GM19395 (cell line): ENCODE results near the gene UBQLN4.
A peak's percentile ranks its signal among the peaks of the same experiment; 100 is the strongest.
"Not testable (repeated sequence)": the region's sequence is repeated elsewhere in the genome, so short reads cannot be mapped to it uniquely, and the experiment has no call there.

Experiments
- ATAC-seq: cut with Tn5 transposase; IDR thresholded peaks from one replicate; pipeline ENCODE4 v1.9.1; 2021; ENCODE audit warnings: mild to moderate bottlenecking, moderate library complexity; ENCODE audit not compliant: unreplicated experiment

The UBQLN4 gene

DNA sequence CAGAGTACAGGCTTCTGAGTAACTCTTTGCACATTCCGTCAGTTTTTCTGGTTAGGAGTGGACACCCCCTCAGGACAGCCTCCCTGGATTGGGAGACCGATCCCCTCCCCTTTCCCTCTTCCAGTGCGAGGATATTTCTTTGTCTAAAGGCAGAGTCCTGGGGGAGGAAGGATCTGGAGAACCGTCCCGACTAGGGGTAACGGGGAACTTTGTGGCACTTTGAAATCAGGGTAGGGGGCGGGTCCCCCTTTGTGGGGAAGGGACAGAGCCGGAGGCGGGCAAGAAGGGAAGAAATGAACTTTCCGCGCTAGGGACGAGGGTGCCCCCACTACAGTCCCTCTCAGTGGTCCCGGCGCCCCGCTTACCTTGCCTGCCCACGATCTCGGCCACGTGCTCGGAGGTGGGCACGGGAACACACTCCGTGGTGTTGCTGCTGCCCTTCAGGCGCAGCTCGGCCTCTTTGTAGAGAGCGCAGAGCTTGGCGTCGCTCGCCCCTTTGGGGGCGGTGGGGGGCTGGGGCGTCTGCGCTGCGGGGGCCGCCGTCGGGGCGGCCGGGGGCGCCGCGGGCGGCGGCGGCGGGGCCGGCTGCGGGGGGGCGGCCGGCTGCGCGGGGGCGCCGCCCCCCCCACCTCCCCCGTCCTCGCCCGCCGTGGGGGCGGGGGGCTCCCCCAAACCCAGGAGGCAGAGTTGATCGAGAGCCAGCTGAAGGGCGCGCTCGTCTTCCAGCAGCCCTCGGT lies 27.8 kb upstream of the UBQLN4 start:
- ATAC-seq: no peak

GRCh38 chr1:156080863-156081179 lies 27.2 kb upstream of the UBQLN4 start:
- ATAC-seq: no peak

- ATAC-seq: no peak
Observed at GRCh38 chr1:156080241-156080862, 26.8 kb upstream of the UBQLN4 start.

DNA sequence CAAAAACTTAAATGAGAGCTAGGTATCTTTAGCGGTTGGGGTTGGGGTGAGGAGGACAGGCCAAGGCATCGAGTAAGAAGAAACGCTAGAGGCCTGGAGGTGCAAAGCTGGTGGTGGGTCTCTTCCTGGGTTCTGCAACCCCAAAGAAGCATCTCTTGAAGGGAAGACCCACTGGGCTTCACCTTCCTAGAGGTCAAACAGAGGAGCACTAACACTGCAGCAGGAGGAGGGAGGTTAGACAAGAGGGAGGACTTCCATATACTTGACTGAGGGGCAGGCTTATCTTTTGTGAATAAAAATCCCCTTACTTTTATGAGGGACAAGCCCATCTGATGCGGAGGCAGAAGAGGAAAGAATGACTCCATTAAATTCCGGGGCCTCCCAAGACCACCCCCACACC lies 26.2 kb upstream of the UBQLN4 start:
- no peak for ATAC-seq

- ATAC-seq: no peak
Observed at GRCh38 chr1:156078728-156079127, 25.1 kb upstream of the UBQLN4 start.

DNA sequence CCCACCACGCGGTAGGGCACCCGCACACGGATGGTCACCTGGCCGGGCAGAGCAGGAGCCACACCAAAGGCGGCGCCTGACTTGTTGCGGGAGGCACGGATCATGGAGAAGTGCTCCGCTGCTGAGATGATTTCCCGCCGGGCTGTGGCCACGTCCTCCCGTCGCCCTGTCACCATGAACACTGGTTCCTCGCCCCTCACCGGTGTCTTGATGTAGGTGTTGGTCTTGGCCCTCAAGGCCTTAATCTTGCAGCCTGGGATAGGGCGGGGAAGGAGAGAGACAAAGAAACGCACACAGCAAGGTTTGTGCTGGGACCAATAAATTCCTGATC lies 23.8 kb upstream of the UBQLN4 start:
- no peak for ATAC-seq

DNA sequence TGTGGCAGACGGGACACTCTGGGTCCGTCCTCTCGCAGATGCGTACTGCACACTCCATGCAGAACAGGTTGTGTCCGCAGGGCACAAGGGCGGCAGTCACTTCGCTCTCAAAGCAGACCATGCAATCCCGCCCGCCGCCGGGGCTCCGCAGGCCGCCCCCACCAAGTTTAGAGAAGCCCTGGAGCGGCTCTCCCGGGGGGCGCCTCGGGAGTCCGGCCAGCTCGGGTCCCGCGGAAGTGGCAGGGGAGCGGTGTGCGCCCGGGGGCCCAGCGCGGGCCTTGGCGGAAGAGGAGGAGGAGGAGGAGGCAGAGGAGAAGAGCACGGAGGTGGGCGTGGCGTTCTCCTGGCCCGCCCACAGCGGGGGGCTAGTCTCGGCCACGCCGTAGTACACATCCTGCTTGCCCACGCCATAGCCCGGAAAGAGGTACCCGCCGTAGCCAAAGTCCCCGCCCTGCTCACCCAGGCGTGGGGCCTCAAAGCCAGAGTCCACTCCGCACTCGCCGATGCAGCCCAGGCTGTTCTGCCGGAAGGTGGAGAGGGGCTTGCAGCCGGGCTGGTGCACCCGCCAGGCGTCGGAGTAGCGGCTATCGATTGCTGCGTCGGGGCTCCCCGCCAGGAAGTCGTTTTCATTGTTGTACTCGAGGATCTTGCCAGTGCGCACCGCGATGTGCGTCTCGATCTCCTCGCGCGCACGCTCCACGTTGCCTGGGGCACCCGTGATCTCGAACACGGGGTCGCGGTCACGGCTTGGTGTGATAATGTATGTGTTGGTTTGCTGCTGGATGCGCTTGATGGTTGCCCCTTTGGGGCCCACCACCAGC lies 23.2 kb upstream of the UBQLN4 start:
- ATAC-seq: peak; percentile 49

GRCh38 chr1:156075775-156076204 lies 22.2 kb upstream of the UBQLN4 start:
- no peak for ATAC-seq

DNA sequence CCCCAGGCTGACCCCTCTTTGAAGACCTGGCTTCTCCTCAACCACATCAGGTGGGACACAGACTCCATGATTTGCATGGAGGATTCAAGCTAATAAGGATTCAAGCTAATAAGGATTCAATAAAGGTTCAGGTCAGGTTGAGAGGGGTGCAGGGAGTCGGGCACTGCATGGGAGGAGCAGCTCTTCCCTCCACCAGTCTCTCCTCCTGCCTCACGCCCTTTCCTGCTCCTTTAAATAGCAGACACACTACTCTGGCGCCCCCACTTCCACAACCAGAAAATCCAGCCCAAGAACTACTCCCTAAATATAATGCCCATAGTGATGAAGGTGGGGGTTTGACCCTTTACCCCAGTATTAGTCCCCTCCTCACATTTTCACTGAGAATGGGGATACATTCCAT lies 21.6 kb upstream of the UBQLN4 start:
- ATAC-seq: no peak

DNA sequence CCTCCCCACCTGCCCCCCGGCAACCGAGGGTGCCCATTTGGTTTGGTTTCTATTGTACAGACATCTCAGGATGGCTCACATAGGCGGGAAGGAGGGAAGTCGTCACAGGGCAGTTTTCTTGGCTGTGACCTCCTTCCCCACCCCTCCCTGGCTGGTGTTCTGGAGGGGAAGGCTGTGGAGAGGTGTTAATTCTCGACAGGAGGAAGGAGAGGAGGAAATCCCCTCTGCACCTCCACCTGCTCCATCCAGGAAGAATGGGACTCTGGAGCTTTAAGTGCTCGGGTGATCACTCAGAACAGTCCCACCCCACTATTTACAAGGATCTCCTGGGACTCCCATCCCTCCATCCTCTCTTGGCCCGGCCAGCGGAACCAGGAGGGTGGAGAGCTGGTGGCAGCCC lies 21.1 kb upstream of the UBQLN4 start:
- ATAC-seq: no peak

DNA sequence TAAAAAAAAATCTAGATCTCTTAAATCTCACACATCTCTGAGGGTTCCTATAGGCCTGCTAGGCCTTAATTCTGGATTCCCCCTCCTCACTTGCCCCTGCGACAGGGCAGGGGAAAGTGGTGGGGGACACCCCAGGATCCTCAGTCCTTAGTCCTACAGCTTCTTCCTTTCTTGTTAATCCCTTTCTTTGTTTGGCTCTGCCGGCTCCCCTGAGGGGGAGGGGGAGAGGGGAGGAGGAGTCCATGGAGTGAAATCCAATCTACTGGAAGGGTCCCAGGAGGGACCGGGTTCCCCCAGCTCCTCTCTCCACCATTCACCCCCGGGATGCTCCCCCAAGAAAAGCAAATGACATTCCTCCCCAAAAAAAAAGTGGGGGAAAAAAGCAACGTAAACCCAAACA lies 20.1 kb upstream of the UBQLN4 start:
- no peak for ATAC-seq

GRCh38 chr1:156073110-156073687 lies 19.6 kb upstream of the UBQLN4 start:
- no peak for ATAC-seq

GRCh38 chr1:156072251-156072650 lies 18.7 kb upstream of the UBQLN4 start:
- no peak for ATAC-seq

DNA sequence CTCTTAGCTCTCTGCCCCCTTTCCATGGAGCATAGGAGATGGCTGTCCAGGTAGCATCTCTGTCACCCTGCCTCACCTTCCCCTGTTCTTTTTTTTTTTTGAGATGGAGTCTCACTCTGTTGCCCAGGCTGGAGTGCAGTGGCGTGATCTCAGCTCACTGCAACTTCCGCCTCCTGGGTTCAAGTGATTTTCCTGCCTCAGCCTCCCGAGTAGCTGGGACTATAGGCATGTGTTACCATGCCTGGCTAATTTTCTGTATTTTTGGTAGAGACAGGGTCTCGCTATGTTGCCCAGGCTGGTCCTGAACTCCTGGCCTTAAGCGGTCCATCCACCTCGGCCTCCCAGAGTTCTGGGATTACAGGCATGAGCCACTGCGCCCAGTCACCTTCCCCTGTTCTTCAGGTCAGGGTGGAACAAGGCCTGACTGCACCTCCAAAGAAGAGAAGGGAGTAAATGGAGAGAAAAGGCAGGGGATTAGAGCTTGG lies 17.8 kb upstream of the UBQLN4 start:
- ATAC-seq: not testable (repeated sequence)

GRCh38 chr1:156070548-156070947 lies 16.9 kb upstream of the UBQLN4 start:
- no peak for ATAC-seq

- ATAC-seq: no peak
Observed at GRCh38 chr1:156069490-156070455, 16.2 kb upstream of the UBQLN4 start.

DNA sequence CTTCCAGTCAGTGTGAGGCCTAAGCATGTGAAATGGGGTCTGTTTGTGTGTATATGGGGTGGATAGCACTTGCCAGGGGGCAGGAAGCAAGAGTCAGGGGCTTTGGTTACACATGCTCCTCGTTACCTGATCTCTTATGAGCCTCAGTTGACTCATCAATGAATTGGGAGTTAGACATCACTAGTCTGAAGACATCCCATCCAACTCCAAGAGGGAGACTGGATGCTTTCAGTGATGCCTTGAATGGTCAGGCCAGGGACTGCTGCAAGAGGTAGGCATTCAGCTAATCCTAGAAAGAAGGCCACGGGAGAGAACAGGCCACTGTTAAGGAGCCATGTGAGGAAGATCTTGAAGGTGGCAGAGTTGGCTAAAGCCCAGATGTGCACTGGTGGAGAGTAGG lies 13.7 kb upstream of the UBQLN4 start:
- no peak for ATAC-seq

DNA sequence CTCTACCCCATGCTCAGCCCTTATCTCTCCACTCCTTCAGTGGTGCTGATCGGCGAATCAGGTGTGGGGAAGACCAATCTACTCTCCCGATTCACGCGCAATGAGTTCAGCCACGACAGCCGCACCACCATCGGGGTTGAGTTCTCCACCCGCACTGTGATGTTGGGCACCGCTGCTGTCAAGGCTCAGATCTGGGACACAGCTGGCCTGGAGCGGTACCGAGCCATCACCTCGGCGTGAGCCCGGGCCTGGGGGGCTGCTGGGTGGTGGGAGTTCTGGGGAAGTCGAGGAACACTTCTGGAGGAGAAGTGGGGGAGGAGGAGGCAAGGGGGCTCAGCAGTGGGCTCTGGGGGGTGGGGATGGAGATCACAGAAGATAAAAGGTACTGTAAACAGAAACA lies 12.3 kb upstream of the UBQLN4 start:
- ATAC-seq: no peak

DNA sequence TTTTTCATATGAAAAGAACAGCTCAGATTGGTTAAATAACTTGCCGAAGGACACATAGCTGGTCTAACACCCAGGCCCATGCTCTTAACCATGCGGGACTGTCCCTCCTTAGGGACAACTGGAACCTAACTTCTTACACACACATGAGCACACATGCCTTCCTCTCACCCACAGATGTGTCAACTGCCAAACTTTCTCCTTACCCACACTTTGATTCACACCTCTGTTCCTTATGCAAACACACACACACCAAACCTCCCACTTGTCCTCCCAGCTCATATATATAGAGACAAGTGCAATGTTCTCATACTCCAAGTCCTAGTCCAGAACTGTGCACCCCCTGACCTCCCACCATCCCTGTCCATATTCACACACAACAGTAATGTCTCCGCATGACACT lies 11.6 kb upstream of the UBQLN4 start:
- no peak for ATAC-seq

- ATAC-seq: no peak
Observed at GRCh38 chr1:156064615-156065014, 11.0 kb upstream of the UBQLN4 start.

DNA sequence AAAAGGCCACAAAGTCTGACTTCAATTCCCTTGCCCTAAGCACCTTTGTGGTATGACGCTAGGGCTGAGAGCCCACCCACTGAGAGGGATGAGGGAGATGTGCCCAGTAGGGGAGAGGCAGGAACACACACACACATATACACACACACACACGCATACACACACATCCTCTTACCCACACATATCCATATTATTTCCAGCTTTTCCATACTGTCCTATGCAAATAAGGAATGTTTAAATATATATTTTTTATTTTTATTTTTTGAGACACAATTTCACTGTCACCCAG lies 10.3 kb upstream of the UBQLN4 start:
- no peak for ATAC-seq
